ENCODE results near the gene COX7B2.

Gene COX7B2

DNA sequence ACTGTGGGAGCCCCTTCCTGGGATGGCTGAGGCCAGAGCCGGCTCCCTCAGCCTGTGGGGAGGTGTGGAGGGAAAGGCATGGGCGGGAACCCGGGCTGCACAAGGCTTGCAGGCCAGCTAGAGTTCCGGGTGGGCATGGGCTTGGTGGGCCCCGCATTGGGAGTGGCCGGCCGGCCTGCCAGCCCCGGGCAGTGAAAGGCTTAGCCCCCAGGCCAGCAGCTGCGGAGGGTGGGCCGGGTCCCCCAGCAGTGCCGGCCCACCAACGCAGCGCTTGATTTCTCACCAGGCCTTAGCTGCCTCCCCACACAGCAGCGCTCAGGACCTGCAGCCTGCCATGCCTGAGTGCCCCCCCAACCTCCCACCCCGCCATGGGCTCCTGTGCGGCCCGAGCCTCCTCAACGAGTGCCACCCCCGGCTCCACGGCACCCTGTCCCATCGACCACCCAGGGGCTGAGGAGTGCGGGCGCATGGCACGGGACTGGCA, 78.0 kb downstream of the COX7B2 start:
- TF ChIP-seq, protein P1, sequence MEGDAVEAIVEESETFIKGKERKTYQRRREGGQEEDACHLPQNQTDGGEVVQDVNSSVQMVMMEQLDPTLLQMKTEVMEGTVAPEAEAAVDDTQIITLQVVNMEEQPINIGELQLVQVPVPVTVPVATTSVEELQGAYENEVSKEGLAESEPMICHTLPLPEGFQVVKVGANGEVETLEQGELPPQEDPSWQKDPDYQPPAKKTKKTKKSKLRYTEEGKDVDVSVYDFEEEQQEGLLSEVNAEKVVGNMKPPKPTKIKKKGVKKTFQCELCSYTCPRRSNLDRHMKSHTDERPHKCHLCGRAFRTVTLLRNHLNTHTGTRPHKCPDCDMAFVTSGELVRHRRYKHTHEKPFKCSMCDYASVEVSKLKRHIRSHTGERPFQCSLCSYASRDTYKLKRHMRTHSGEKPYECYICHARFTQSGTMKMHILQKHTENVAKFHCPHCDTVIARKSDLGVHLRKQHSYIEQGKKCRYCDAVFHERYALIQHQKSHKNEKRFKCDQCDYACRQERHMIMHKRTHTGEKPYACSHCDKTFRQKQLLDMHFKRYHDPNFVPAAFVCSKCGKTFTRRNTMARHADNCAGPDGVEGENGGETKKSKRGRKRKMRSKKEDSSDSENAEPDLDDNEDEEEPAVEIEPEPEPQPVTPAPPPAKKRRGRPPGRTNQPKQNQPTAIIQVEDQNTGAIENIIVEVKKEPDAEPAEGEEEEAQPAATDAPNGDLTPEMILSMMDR (conservative IDR thresholded peaks at IDR 0.05): no peak
- TF ChIP-seq ZFX (IDR thresholded peaks at IDR 0.05): no peak
- no peak overlapping the region for H3K27ac ChIP-seq

DNA sequence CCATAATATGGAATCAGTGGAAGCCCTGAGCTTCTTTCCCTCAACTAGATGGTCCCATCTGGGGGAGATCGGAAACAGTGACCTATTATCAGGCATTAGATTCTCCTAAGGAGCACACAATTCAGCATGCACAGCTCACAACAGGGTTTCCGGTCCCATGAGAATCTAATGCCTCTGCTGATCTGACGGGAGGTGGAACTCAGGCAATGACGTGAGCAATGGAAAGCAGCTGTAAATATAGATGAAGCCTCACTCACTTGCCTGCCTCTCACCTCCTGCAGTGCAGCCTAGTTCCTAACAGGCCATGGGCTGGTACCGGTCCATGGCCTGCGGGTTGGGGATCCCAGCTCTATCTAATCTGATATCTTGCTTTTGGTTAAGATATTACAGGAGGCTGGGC, 88.9 kb downstream of the COX7B2 start:
- no peak overlapping the region for H3K27ac ChIP-seq
- TF ChIP-seq ZFX (IDR thresholded peaks at IDR 0.05): no peak
- TF ChIP-seq, protein P1 (conservative IDR thresholded peaks at IDR 0.05): no peak

DNA sequence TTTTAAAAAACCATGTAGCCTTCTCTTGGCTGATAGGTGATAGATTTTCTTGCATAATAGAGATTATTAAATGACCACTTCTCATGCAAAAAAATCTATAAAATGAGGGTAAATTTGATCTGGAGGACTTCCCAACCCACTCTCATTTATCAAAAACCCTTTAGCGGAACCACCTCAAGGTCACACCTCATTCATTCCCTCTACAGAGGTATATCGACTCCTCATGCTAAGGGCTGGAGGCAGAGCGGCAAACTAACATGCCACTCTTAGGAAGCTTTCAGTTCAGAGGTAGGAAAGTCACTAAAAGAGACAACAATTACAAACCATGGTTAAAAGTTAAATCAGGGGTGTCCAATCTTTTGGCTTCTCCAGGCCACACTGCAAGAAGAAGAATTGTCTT, 90.0 kb downstream of the COX7B2 start:
- TF ChIP-seq, protein P1 (conservative IDR thresholded peaks at IDR 0.05): no peak
- no peak for TF ChIP-seq ZFX (IDR thresholded peaks at IDR 0.05)
- no peak overlapping the region for H3K27ac ChIP-seq

DNA sequence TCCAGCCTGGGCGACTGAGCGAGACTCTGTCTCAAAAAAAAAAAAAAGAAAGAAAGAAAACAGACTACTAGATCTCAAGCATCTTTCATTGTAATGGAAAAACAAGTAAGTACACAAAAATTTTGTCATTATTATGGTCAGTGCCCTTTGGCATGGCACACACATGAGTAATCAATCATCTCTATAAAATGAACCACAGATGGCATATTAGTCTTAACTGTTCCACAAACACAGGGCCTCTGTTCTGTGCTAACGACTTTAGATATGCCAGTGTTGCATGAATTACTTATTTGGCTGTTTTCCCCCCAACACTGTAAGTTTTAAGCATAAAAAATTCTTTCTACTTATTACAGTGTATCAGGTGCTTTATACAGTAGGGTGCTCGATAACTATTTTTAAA, 90.4 kb downstream of the COX7B2 start:
- no peak overlapping the region for H3K27ac ChIP-seq
- TF ChIP-seq ZFX (IDR thresholded peaks at IDR 0.05): no peak
- TF ChIP-seq, protein P1 (conservative IDR thresholded peaks at IDR 0.05): no peak

DNA sequence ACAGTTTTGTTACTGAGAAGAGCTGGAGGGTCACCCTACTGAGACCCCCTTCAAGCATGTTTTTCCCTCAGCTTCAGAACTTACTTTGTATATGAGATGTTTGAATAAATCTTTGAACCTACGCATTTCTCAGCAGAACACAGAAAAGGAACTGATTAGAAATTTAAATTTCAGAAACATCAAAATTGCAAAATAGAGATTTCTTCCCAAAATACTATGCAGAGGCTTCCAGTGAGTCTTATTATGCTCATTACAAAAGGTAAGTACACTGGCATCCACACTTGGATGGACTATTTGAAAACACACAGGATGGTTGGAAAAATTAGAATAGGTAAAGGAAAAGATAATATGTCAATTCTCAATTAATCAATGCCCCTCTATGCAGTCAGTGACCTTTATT, 91.2 kb downstream of the COX7B2 start:
- no peak overlapping the region for H3K27ac ChIP-seq
- no peak for TF ChIP-seq ZFX (IDR thresholded peaks at IDR 0.05)
- TF ChIP-seq, protein P1 (conservative IDR thresholded peaks at IDR 0.05): no peak

DNA sequence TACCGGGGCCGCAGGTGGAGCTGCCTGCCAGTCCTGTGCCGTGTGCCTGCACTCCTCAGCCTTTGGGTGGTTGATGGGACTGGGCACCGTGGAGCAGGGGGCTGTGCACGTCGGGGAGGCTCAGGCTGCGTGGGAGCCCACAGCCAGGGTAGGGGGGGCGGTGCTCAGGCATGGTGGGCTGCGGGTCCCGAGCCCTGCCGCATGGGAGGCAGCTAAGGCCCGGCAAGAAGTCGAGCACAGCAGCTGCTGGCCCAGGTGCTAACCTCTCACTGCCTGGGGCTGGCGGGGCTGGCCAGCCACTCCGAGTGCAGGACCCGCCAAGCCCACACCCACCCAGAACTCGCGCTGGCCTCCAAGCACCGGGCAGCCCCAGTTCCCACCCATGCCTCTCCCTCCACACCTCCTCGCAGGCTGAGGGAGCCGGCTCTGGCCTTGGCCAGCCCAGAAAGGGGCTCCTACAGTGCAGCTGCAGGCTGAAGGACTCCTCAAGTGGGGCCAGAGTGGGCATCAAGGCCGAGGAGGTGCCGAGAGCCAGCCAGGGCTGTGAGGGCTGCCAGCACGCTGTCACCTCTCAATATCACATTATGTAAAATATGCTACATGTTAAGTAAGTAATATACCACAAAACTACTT, 104.1 kb downstream of the COX7B2 start:
- H3K27ac ChIP-seq: no peak overlapping the region
- TF ChIP-seq, protein P1 (conservative IDR thresholded peaks at IDR 0.05): no peak
- no peak for TF ChIP-seq ZFX (IDR thresholded peaks at IDR 0.05)

DNA sequence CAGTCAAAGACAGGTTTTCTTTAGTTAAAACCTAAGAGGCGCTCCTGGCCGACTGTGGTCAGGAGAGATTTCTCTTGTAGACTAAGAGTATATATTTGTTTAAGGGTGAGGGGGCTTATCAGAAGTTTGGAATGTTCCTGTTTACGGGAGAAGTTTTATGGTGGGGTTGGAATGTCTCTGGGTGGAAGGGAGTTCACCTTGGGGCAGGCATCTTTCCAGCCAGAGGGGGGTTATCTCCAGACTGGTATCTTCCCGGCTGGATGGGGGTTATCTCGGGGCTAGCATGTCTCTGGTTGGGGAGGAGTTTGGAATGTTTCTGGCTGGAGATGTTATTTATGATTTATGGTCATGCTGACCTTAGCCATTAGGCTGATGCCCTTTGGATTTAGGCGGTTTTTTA, 116.0 kb downstream of the COX7B2 start:
- no peak for TF ChIP-seq ZFX (IDR thresholded peaks at IDR 0.05)
- TF ChIP-seq, protein P1 (conservative IDR thresholded peaks at IDR 0.05): no peak

More for the DNA sequence above, 116.0 kb downstream of the COX7B2 start:
- no peak overlapping the region for H3K27ac ChIP-seq
